D341Med (cell line): ENCODE data around the gene IFI27L1.
A peak's percentile ranks its signal among the peaks of the same experiment; 100 is the strongest.
"Not testable (repeated sequence)": the region's sequence is repeated elsewhere in the genome, so short reads cannot be mapped to it uniquely, and the experiment has no call there.

Experiments used
- DNase-seq: peaks from one replicate; pipeline ENCODE4 v3.0.0; 2012; ENCODE audit warnings: low spot score

IFI27L1 gene

GRCh38 chr14:94048691-94049624 is 32.2 kb upstream of the IFI27L1 start:
- DNase-seq, result peak; percentile 81

DNA sequence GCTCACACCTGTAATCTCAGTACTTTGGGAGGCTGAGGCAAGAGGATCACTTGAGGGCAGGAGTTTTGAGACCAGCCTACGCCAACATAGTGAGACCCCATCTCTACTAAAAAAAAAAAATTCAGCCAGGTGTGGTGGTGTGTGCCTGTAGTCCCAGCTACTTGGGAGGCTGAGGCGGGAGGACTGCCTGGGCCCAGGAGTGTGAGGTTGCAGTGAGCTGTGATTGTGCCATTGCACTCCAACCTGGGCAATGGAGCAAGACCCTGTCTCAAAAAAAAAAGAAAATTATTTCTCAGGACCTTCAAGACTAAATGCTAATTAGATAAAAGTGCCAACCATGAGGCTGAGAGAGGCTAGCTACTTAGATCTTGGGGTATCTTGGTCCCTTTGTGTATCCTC is 31.5 kb upstream of the IFI27L1 start:
- no peak for DNase-seq

GRCh38 chr14:94050231-94050880 is 30.8 kb upstream of the IFI27L1 start:
- no peak for DNase-seq

GRCh38 chr14:94051115-94051514 is 30.0 kb upstream of the IFI27L1 start:
- DNase-seq, result peak; percentile 62

DNA sequence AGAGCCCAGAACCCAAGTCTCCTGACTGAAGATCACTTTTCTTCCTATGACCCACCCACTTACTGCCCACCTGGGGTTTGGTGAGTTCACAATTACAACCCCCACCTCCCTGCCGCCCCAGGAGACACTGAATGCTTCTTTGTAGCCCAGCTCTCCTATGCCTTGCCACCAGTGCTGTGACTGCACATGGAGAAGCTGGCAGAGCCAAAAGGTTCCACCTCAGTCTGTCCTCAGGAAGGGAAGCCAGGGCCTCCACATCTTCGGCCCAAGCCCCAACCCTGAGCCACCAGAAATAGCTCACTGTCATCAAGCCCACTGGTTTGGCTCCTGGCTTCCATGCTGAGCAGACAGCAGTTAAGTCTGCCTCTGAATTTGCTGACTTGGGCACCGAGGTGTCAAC is 29.3 kb upstream of the IFI27L1 start:
- no peak for DNase-seq

- DNase-seq, result no peak
Measured at GRCh38 chr14:94052199-94052598, 28.9 kb upstream of the IFI27L1 start.

GRCh38 chr14:94052662-94053061 is 28.4 kb upstream of the IFI27L1 start:
- no peak for DNase-seq

DNA sequence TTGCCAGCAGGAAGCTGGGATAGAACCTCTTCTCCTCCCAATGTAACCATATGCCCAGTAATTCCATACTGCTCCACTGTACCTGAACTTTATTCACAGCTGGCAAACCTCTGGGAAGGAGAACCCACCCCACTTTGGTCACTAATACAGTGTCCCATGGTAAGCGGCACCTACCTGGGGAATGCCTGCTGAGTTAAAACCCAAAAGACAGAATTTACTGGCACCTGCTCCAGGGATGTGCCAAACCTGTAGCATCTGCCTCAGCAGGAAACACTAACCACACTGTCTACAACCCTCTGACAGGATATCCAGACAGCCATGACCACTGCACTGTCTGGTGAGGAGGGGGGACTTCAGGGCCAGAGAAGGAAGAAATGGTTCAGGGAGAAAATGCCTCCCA is 26.7 kb upstream of the IFI27L1 start:
- DNase-seq, result no peak

DNA sequence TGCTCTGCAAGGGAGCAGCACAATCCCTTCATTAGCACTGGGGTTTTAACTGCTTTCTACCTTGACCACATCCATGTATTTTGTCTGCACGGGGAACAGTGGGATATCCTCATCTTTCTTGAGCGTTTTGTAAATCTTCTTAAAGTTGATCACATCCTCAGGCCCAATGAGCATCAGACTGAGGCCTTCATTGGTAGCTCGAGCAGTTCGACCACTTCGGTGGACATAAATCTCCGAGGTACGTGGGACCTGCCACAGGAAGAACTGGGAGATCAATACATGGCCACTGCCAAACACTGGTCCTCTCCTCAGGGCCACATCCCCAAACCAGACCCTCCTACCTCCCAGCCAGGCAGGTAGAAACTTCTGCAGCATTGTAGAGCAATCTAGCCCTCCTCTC is 26.2 kb upstream of the IFI27L1 start:
- no peak for DNase-seq

GRCh38 chr14:94056579-94057308 is 24.4 kb upstream of the IFI27L1 start:
- no peak for DNase-seq

- DNase-seq, result no peak
Measured at GRCh38 chr14:94058128-94058673, 22.9 kb upstream of the IFI27L1 start.

DNA sequence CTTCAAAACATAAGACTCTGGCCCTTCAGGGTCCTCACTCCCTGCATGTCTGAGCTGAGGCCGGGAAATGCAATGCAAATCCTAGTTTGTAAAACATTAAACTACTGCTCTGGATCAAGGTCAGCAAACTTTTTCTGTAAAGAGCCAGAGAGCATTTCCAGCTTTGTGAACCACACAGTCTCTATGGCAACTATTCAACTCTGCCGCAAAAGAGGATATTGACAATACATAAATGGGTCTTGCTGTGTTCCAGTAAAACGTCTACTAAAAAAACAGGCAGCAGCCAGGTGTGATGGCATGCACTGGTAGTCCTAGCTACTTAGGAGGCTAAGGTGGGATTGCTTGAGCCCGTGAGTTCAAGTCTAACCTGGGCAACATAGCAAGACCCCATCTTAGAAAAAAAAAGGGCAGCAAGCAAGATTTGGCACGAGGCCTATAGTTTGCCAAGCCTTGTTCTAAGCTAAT is 22.4 kb upstream of the IFI27L1 start:
- DNase-seq, result no peak

- DNase-seq, result no peak
Measured at GRCh38 chr14:94059998-94060397, 21.1 kb upstream of the IFI27L1 start.

GRCh38 chr14:94062344-94062940 is 18.7 kb upstream of the IFI27L1 start:
- peak; percentile 10 for DNase-seq

GRCh38 chr14:94066089-94066676 is 14.9 kb upstream of the IFI27L1 start:
- DNase-seq, result no peak

- DNase-seq, result not testable (repeated sequence)
Measured at GRCh38 chr14:94072076-94072475, 9.0 kb upstream of the IFI27L1 start.

DNA sequence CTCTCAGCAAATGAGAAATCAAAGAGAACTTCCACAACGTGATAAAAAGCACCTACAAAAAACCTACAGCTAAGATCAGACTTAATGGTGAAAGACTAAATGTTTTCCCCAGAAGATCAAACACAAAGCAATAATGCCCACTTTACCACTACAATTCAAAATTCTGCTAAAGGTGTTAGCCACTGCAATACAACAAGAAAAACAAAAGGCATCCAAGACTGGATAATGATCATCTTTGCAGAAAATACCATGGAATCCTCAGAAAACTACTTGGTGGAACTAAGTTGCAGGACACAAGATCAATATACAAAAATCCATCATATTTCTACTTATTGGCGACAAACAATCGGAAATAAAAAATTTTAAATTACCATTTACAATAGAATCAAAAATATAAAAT is 6.6 kb upstream of the IFI27L1 start:
- DNase-seq, result no peak

DNA sequence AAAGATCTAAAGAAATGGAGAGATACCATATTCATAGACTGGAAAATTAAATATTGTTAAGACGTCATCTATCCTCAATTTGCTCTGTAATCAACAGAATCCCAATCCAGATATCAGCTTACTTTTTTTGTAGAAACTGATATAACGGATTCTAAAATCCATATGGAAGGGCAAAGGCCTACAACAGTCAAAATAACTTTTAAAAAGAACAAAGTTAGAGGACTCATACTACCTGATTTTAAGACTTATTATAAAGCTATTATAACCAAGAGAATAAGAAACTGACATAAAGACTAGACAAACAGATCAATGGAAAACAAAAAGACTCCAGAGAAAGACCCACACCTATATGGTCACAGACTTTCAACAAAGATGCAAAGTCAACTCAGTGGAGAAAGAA is 6.1 kb upstream of the IFI27L1 start:
- no peak for DNase-seq

DNA sequence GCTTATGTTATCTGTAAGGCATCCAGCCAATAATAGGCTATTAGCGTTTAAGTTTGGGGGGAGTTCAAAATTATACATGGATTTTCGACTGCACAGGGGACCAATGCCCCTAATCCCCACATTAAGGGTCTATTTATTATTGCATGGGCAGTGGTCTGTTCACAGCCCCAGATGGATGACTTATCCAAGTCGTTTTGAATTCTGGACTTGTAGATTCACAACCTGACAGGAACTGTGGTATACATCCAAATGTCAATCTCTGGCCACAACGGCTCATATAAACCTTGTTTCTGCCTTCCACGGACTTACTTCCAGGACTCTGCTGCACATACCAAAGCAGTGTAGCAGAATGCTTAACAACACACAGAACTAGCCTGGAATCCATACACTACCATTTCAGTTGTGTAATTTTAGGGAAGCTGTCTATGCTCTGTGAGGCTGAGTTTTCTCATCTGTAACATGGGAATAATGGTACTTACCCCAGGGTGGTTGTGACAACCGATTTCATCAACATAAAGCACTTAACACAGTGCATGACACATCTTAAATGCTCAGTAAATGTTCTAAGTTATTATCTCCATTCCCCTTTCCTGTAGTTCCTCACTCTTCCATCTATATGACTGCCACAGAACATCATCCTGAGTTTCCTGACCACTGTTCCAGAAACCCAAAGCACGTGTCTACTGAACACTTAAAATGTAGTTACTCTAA is 3.8 kb upstream of the IFI27L1 start:
- DNase-seq, result no peak

- no peak for DNase-seq
Measured at GRCh38 chr14:94077823-94078222, 3.3 kb upstream of the IFI27L1 start.
